Loucy (cell line): ENCODE results near the gene TDRD12.
"Not testable (repeated sequence)": the region's sequence is repeated elsewhere in the genome, so short reads cannot be mapped to it uniquely, and the experiment has no call there.

Source experiments
- EZH2phosphoT487 ChIP-seq: fragments of 200-600 bp; IDR thresholded peaks from 2 replicates; pipeline ENCODE4 v1.6.1; 2018; ENCODE audit warnings: antibody characterized with exemption, mild to moderate bottlenecking, moderate library complexity, borderline replicate concordance
- TF ChIP-seq, protein P1 (sequence below): fragments of 200-600 bp; sonication (generic); conservative IDR thresholded peaks from 2 replicates; pipeline ENCODE4 v1.5.1; 2014; ENCODE audit warnings: mild to moderate bottlenecking, antibody characterized with exemption, low read length

DNA sequence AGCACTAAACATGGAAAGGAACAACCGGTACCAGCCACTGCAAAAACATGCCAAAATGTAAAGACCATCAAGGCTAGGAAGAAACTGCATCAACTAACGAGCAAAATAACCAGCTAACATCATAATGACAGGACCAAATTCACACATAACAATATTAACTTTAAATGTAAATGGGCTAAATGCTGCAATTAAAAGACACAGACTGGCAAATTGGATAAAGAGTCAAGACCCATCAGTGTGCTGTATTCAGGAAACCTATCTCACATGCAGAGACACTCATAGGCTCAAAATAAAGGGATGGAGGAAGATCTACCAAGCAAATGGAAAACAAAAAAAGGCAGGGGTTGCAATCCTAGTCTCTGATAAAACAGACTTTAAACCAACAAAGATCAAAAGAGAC is 128.5 kb downstream of the TDRD12 start:
- not testable (repeated sequence) for TF ChIP-seq EZH2phosphoT487
- TF ChIP-seq, protein P1, sequence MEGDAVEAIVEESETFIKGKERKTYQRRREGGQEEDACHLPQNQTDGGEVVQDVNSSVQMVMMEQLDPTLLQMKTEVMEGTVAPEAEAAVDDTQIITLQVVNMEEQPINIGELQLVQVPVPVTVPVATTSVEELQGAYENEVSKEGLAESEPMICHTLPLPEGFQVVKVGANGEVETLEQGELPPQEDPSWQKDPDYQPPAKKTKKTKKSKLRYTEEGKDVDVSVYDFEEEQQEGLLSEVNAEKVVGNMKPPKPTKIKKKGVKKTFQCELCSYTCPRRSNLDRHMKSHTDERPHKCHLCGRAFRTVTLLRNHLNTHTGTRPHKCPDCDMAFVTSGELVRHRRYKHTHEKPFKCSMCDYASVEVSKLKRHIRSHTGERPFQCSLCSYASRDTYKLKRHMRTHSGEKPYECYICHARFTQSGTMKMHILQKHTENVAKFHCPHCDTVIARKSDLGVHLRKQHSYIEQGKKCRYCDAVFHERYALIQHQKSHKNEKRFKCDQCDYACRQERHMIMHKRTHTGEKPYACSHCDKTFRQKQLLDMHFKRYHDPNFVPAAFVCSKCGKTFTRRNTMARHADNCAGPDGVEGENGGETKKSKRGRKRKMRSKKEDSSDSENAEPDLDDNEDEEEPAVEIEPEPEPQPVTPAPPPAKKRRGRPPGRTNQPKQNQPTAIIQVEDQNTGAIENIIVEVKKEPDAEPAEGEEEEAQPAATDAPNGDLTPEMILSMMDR, result not testable (repeated sequence)
